Colonic mucosa (tissue), 4 donors: ENCODE measurements around the gene CCK. TPM values are rescaled to one million over a fixed set of nuclear protein-coding genes. Genes with fewer than 3 reads are reported as not detected.

Source experiments
- DNase-seq: peaks from one replicate; pipeline ENCODE4 v3.0.0-alpha.2; 2020
- H3K27ac ChIP-seq: fragments of 200-600 bp; one replicate; pipeline ENCODE4 v1.8.0; 2021
- H3K27me3 ChIP-seq: fragments of 200-600 bp; one replicate; pipeline ENCODE4 v1.8.0; 2021
- H3K36me3 ChIP-seq: fragments of 200-600 bp; one replicate; pipeline ENCODE4 v1.8.0; 2021
- H3K4me1 ChIP-seq: fragments of 200-600 bp; one replicate; pipeline ENCODE4 v1.8.0; 2021; ENCODE audit warnings: mild to moderate bottlenecking
- H3K4me3 ChIP-seq: fragments of 200-600 bp; one replicate; pipeline ENCODE4 v1.8.0; 2021
- H3K9ac ChIP-seq, 2 donors: one replicate each; pipeline ENCODE4 v1.7.0; 2013; ENCODE audit warnings: control low read depth in 2 of 2, low read depth in 2 of 2, low read length in 2 of 2
- H3K9me3 ChIP-seq: fragments of 200-600 bp; one replicate; pipeline ENCODE4 v1.8.0; 2021
- intact Hi-C: fragments of 100-400 bp; cut with DNase I; formaldehyde crosslinking; loops from one replicate; pipeline ENCODE4 v1.14.1; 2022
- total RNA-seq, 2 donors: library from RNA; stranded (reverse); fragmentation: NEBNext Ultra II Directional in 1 of 2; extraction: Animal tissue kit (Norgen Biotek cat#: 25700) in 1 of 2; gene quantifications; one replicate each; pipeline ENCODE4 v1.2.1, GENCODE V29; 2021
- TF ChIP-seq, protein P1 (sequence below): fragments of 200-600 bp; IDR thresholded peaks from one replicate; pipeline ENCODE4 v1.8.0; 2022; ENCODE audit warnings: antibody characterized with exemption, mild to moderate bottlenecking
- donor health status: healthy.
- donor health status: DM: no; HTN: no; CAD: no.
- donor health status: DM: no; HTN: no; CAD: no.

CCK gene
- total RNA-seq, 2 donors from 2014 or later: not detected

DNA sequence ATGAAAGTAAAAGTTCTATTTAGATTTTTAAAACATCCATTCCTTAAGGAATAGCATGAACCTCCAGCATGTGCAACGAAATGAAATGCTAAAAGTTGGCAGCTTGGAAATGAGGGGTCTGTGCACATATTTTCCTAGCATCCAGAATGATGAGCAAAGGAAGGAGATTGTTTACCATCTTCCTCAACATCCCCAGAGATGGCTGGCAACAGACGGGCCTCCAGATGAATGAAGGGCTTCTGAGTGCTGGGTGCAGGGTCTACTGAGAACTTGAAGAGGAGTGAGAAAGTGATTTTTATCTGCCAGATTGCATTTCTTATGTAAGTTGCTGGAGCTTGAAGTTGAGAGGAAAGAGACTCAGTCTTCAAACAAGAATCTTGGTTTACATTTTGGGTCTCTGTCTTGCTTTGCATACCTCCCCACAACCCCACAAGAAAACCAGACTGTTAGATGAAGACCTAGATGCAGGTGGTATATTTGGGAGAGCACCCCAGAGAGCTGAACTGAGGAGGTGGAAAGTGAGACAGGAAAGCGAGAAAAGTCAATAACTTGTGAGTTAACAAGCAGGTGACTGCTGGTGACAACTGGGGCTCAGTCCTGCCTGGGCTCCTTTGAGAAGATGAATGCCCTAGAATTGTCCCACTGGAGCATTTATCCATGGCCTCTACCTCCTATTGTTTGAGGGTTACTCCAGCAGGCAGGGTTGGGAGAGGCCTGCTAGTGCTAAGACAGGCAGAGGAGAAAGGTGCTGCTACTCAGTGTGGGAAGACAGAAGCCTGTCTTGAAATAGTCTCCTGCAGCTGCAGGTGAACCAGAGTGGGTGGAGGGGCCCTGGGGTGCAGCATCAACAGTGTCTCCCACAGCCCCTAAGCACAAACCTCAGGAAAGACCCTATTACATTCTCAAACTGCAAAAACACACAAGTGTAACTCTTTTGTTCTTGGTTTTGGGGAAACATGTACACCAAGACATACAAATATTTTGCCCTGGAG, 10.5 kb upstream of the CCK start:
- DNase-seq: no peak
- TF ChIP-seq, protein P1, sequence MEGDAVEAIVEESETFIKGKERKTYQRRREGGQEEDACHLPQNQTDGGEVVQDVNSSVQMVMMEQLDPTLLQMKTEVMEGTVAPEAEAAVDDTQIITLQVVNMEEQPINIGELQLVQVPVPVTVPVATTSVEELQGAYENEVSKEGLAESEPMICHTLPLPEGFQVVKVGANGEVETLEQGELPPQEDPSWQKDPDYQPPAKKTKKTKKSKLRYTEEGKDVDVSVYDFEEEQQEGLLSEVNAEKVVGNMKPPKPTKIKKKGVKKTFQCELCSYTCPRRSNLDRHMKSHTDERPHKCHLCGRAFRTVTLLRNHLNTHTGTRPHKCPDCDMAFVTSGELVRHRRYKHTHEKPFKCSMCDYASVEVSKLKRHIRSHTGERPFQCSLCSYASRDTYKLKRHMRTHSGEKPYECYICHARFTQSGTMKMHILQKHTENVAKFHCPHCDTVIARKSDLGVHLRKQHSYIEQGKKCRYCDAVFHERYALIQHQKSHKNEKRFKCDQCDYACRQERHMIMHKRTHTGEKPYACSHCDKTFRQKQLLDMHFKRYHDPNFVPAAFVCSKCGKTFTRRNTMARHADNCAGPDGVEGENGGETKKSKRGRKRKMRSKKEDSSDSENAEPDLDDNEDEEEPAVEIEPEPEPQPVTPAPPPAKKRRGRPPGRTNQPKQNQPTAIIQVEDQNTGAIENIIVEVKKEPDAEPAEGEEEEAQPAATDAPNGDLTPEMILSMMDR: no peak

DNA sequence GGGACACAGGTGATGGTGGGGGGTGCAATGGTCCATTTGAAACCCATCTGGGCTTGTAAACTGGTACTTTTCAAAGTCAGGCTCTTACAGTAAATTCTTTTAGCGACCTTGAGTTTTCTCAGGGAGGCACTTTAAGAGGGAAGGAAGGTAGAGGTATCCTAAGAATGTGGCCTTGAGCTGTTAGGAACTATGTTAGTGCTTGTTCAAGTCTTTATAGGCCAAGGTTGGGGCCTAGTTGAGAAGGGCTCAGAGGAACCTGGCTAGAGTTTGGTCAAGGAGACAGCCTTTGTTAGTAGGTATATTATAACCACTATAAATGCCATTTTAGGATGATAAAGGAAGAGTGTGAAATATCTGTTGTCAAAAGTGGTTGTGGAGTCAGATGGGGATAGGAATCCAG, 9.2 kb upstream of the CCK start:
- Histone ChIP-seq H3K4me3 (no peak overlapping the region), H3K4me1 (no peaks in the 10 kb centered on the region), H3K27ac (no peak overlapping the region), H3K9me3 (no peaks in the 10 kb centered on the region), H3K36me3 (no peaks in the 10 kb centered on the region), H3K27me3 (no peaks in the 10 kb centered on the region), H3K9ac (no peak overlapping the region)
- intact Hi-C loops: no loop called here
- DNase-seq: no peak
- TF ChIP-seq, protein P1: no peak

More for the DNA sequence above, 10.5 kb upstream of the CCK start:
- Histone ChIP-seq H3K9me3 (no peaks in the 10 kb centered on the region), H3K4me3 (no peak overlapping the region), H3K9ac (no peak overlapping the region), H3K4me1 (no peaks in the 10 kb centered on the region), H3K36me3 (no peaks in the 10 kb centered on the region), H3K27me3 (no peaks in the 10 kb centered on the region), H3K27ac (no peak overlapping the region)
- intact Hi-C loops: no loop called here

- Histone ChIP-seq H3K4me3 (no peak overlapping the region), H3K36me3 (no peaks in the 10 kb centered on the region), H3K4me1 (no peaks in the 10 kb centered on the region), H3K9me3 (no peaks in the 10 kb centered on the region), H3K27me3 (no peaks in the 10 kb centered on the region), H3K27ac (no peak overlapping the region), H3K9ac (no peak overlapping the region)
- intact Hi-C loops: no loop called here
- TF ChIP-seq, protein P1: no peak
- no peak for DNase-seq
Measured at GRCh38 chr3:42274266-42274665, 8.3 kb upstream of the CCK start.

GRCh38 chr3:42273361-42273760, 7.4 kb upstream of the CCK start:
- Histone ChIP-seq H3K4me3 (no peak overlapping the region), H3K27ac (no peak overlapping the region), H3K36me3 (no peaks in the 10 kb centered on the region), H3K9ac (no peak overlapping the region), H3K9me3 (no peaks in the 10 kb centered on the region), H3K27me3 (no peaks in the 10 kb centered on the region), H3K4me1 (no peaks in the 10 kb centered on the region)
- TF ChIP-seq, protein P1: no peak
- intact Hi-C loops: no loop called here
- DNase-seq: no peak

DNA sequence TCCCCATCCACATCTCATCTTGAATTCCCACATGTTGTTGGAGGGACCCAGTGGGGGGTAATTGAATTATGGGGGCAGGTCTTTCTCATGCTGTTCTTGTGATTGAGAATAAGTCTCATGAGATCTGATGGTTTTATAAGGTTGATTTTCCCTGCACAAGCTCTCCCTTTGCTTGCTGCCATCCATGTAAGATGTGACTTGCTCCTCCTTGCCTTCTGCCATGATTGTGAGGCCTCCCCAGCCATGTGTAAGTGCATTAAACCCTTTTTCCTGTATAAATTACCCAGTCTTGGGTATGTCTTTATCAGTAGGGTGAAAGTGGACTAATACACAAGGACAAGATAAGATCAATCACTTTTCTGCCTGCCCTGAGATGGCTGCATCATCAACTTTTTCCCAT, 5.8 kb upstream of the CCK start:
- no peak overlapping the region for H3K9ac ChIP-seq
- H3K27me3 ChIP-seq: no peaks in the 10 kb centered on the region
- intact Hi-C loops: no loop called here
- H3K27ac ChIP-seq: no peak overlapping the region
- no peak for DNase-seq
- no peaks in the 10 kb centered on the region for H3K4me1 ChIP-seq
- TF ChIP-seq, protein P1: no peak
- no peak overlapping the region for H3K4me3 ChIP-seq
- H3K36me3 ChIP-seq: no peaks in the 10 kb centered on the region
- no peaks in the 10 kb centered on the region for H3K9me3 ChIP-seq
